ENCODE results near the gene TMPRSS3.

Gene TMPRSS3

DNA sequence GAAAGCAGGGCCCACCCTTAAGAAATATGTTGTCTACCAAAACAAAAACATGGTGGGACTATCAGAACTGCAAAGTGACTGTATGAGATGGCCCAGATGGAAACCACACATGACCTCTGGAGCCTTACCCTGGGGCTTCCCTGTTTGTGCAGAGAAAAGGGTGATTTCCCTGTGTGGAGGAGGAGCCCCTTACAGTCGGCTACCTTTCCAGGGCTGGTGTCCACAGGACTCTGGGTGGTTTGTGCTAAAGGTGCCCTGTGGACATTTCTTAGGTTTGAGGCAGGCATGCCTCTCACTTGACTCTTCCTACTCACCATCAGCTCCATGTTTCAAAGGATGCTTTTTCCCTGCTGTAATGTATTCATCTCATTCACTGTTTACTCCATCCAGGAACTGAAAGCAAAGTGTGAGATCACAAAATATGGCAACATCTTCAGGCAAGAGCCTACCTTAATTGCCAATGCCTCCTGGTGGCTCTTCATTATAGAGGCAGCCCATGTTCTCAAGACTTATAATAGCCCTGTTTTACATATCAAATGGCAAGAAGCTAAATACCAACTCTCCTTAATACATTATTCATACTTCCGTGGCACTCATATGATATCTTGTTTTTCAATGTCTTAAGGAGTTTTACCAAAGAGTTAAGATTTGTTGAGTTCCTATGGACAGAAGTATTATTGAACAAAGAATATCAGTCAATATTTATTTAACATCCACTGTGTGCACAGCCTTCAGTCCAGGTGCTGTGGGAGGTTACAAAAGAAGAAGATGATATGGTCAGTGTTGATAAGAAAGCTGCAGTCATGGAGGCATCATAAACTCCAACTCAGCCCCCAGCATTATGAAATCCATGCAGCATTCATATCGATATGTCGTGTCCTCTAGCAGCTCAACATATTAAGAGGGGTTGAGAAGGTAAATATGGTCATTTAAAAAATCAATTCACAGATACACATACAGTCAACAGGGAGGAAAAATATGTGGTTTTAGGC lies 65.2 kb downstream of the TMPRSS3 start:
- Histone ChIP-seq H3K4me3 (ENCODE audit: low read depth, low read length) (no peak overlapping the region), H3K79me2 (ENCODE audit: control insufficient read depth, insufficient read depth, low read length, unreplicated experiment) (no peaks in the 10 kb centered on the region), H2AFZ (ENCODE audit: low read length, unreplicated experiment) (no peak overlapping the region), H3K27me3 (ENCODE audit: insufficient read depth, low read length) (peaks cover 92% of the 10 kb centered on the region), H3K36me3 (ENCODE audit: insufficient read depth, low read length) (no peaks in the 10 kb centered on the region), H3K4me1 (ENCODE audit: control insufficient read depth, insufficient read depth, low read length, unreplicated experiment) (no peaks in the 10 kb centered on the region), H3K27ac (ENCODE audit: low read depth, low read length) (no peak overlapping the region)

GRCh38 chr21:42324896-42325295 lies 71.0 kb downstream of the TMPRSS3 start:
- Histone ChIP-seq H3K27ac (ENCODE audit: low read depth, low read length) (no peak overlapping the region), H3K79me2 (ENCODE audit: control insufficient read depth, insufficient read depth, low read length, unreplicated experiment) (no peaks in the 10 kb centered on the region), H2AFZ (ENCODE audit: low read length, unreplicated experiment) (no peak overlapping the region), H3K27me3 (ENCODE audit: insufficient read depth, low read length) (peaks cover 95% of the 10 kb centered on the region), H3K4me1 (ENCODE audit: control insufficient read depth, insufficient read depth, low read length, unreplicated experiment) (no peaks in the 10 kb centered on the region), H3K4me3 (ENCODE audit: low read depth, low read length) (no peak overlapping the region), H3K36me3 (ENCODE audit: insufficient read depth, low read length) (no peaks in the 10 kb centered on the region)

Measured in ACC112 (cell line).